ENCODE results near the gene STXBP5. TPM values are rescaled to one million over a fixed set of nuclear protein-coding genes. Genes with fewer than 3 reads are reported as not detected.
"Not testable (repeated sequence)": the region's sequence is repeated elsewhere in the genome, so short reads cannot be mapped to it uniquely, and the experiment has no call there.

STXBP5 gene
- total RNA-seq, 1 experiment from 2014 or later, result 39.3 TPM

DNA sequence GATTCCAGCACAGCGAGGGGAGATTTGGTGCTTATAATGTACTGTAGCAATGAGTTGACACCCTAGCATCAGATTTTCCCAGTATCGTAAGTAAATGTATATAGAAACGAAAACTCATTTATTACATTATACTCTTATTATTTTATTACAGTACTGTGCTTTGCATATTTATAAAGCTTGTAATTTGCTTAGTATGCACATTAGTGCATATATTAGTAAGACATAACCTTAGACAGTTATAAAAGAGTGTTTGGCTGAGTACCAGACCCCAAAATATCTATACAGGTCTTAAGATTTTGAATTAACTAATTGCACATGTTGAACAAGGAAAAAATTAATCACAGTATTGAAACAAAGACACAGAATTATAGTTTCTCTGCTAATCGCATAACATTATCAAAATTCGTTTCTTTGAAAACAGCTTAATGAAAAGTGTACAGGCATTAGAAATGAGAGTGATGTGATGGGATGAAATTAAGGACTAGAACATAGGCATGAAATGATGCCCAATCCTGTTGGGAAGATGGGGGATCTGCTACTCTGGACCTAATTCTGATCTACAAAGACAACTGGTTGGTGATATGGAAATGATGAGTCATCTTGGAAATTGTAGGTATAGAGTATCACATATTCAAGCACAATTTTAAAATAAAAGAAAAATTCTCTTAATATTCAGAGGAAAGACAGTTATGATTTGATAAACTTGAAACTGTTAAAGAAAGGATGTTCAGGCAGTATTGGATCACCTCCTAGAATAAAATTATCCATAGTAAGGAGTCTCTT is 42.8 kb downstream of the STXBP5 start:
- DNase-seq (ENCODE audit: low spot score), result no peak

DNA sequence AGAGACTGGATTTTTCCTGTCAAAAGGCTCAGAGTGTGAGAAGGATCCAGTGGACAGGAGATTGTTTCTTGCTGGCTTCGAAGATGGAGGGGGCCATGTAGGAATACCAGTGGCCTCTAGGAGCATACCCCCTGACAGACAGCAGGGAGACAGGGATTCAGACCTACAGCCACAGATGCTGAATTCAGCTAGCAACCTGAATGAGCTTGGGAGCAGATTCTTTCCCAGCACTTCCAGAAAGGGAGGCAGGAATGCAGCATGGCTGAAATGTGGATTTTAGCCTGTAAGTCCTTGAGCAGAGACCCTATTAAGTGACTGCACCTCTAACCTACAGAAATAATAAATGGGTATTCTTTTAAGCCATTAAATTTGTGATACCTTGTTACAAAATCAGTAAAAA is 44.6 kb downstream of the STXBP5 start:
- no peak for DNase-seq (ENCODE audit: low spot score)

DNA sequence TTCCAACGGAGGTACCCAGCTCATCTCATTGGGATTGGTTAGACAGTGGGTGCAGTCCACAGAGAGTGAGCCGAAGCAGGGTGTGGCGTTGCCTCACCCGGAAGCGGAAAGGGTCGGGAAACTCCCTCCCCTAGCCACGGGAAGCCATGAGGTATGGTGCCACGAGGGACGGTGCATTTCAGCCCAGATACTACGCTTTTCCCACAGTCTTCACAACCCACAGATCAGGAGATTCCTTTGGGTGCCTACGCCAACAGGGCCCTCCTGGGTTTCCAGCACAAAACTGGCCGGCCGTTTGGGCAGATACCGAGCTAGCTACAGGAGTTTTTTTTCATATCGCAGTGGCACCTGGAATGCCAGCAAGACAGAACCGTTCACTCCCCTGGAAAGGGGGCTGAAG is 46.9 kb downstream of the STXBP5 start:
- no peak for DNase-seq (ENCODE audit: low spot score)

DNA sequence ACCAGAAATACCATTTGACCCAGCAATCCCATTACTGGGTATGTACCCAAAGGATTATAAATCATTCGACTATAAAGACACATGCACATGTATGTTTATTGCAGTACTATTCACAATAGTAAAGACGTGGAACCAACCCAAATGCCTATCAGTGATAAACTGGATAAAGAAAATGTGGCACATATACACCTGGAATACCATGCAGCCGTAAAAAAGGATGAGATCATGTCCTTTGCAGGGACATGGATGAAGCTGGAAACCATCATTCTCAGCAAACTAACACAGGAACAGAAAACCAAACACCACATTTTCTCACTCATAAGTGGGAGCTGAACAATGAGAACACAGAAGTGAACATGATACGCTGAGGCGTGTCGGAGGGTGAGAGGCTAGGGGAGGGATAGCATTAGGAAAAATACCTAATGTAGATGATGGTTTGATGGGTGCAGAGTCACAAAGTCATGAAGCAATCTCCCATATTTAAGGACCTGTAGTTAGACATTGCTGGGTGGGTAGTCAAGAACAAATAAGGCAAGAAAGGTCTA is 50.8 kb downstream of the STXBP5 start:
- DNase-seq (ENCODE audit: low spot score), result not testable (repeated sequence)

DNA sequence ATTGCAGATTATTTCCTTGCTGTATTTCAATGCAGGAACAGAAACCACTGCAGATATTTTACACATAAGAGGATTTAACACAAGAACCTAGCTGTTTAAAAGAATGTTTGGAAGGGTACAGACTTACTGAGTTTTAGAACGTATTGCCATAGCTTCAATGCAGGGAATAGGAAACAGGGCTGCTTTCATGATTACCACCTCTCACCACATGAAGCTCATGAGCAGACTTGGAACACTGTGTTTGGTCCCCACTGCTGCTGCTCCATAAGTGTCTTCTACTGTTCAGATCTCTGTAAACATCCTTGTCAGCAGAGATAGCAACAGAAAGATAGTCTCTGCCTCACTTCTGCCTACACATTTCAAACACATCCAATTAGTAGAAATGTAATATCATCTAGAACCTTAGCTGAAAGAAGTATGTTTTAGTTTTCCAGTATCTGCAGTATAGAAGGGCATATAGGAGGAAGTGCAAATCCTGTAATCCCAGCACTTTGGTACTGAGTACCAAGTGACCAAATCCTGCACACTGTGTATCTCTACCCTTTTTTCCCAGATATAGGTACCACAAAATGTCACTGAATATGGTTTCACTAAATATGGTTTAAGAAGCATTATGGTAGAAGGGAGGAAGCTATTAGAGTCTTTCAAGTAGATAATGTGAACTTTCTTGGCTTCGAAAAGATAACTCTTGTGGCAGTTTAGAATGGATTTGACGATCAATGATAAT is 51.9 kb downstream of the STXBP5 start:
- no peak for DNase-seq (ENCODE audit: low spot score)

DNA sequence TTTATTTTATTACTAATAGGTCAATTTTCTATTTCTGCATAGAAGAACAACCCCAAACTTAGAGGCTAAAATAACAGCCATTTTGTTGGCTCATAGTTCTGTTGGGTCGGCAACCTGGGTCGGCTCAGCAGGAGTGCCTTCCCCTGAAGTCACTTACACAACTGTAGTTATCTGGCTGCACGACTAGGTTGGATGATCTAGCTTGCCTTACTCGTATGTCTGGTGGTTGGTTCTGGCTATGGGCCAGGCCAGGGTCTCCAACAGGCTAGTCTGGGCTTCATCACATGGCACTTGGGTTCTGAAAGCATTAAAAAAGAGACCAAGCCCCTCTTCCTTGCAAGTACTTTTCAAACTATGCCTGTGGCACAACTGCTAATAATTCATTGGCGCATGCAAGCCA is 53.5 kb downstream of the STXBP5 start:
- no peak for DNase-seq (ENCODE audit: low spot score)

DNA sequence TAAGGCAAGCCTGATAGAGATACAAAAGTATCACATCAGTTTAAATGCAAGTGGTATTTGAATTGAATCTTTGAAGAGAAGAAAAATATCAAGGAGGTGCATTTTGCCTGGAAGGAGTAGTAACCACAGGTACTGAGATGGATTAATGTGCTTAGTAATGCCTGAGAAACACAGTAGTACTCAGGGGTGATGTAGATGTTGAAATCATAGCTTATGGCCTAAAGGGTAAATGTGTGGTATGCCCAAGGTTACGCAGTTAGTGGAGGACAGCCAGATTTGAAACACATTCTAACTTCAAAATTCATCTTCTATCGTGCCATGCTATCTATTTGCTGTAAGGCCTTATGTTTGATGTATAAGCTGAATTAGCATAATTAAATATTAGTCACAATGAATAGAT is 55.9 kb downstream of the STXBP5 start:
- no peak for DNase-seq (ENCODE audit: low spot score)

DNA sequence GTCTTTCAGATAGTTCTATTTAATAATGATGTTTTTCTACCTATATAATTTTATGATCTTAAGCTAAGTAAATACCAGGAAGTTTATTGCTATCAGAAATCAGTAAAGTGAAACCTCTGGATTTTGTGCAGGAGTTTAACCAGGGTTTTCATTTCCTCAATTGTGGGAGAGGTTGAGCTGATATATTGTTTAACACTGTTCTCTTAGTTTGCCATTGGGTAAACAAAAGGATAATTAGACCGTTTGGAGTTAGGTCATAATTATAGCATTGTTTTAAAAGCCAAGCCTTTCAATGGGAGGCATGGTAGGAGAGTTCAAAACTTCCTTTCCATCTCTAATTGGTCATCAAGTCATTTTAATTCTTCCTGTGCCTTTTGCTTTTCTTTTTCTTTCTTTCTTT is 58.7 kb downstream of the STXBP5 start:
- no peak for DNase-seq (ENCODE audit: low spot score)

DNA sequence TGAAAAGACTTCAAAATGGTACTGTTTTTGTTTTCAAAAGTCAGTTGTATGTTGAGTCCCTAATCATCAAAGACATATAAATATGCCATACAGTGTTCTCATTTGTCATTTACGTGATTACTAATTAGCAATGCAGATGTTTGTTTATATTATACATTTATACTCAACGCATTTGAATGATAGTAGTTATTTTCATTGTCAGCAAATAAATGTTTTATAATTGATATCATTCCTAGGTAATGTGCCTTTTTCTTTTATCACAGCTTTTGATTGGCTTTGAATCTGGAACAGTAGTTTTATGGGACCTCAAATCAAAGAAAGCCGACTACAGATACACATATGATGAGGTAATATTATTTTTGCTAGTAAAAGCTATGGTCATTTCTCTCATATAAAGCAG is 62.6 kb downstream of the STXBP5 start:
- no peak for DNase-seq (ENCODE audit: low spot score)

DNA sequence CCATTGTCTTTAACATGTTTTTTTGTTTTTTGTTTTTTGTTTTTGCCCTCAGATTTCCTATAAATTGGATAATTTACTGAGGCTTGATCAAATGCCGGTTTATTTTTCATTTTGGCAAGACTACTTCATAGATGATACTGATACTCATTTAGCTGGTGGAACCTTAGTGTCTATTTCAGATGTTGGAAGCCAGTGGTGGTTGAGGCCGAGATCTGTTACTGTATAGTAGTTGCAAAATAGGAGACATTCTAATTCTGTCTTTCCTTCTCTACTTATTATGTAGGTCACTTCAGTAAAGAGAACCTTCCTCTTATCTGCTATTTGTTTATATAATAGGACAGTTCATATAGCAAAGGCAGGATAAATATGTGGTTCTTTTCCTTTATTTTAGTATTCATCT is 63.4 kb downstream of the STXBP5 start:
- no peak for DNase-seq (ENCODE audit: low spot score)

DNA sequence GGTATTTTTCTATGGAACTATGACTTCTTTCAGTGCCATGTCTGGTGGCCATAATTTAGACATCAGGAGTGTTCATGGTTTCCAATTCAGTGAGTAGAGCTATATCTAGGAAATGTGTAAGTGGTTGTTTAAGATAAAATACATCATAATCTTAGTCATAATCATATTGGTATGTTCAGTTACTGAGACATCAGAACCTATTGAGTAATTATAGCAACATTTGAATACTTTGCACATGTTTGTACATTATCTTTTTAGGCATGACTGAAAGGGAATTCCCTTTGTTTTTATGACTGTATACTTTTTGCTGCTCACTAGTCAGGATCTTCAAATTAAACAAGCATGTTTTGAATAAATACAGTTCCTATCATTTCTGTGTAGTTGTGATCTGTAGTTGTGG is 64.0 kb downstream of the STXBP5 start:
- no peak for DNase-seq (ENCODE audit: low spot score)

DNA sequence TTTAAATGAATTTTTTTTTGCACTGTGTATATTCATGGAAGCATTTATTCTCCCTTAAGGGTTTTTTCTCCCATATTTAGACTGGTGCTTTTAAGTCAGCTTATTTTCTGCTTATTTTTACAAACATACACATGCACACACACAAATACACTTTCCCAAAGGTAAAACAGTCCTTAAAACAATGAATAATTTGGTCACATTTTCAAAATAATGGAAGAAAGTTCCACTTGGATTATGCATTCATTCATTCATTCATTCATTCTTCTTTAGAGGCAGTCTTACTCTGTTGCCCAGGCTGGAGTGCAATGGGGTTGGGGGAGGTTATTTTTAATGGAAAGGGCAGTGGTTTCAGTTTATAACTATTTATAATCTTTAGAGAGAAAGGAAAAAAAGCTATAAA is 69.8 kb downstream of the STXBP5 start:
- no peak for DNase-seq (ENCODE audit: low spot score)

DNA sequence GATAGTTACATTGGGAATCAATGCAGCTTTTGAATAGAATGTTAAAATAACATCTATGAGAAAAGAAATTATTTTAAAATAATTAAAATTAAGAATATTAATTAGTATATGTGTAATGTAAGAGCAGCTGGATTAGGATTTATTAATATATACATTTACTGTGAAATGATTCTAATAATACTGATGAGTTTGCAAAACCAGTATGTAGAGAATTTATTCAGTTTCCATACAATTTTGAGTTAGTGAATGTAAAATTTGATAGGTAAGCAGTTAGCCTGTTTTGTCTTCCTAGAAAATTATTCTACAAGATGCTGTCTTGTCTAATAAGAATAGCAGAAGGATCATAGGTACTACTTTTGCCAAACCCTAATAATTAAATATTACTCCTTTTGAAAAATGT is 70.6 kb downstream of the STXBP5 start:
- no peak for DNase-seq (ENCODE audit: low spot score)

DNA sequence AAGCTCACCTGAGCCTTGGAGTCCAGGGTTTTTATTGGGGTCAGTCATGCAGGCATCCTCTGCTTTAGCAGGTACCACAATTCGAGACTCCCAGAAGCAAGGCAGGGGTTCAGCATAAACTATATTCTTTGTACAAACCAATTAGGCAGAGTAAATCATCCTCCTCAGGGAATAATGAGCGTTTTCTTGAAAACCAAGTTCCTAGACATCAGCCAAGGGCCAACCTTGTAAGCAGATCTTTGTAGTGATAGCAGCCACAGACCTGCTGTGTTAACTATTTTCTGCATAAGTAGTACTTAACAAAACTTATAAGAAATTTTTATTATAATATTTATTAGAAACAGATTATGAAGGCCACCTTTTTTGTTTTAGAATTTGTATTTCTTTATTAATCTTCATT is 74.7 kb downstream of the STXBP5 start:
- DNase-seq (ENCODE audit: low spot score), result no peak

DNA sequence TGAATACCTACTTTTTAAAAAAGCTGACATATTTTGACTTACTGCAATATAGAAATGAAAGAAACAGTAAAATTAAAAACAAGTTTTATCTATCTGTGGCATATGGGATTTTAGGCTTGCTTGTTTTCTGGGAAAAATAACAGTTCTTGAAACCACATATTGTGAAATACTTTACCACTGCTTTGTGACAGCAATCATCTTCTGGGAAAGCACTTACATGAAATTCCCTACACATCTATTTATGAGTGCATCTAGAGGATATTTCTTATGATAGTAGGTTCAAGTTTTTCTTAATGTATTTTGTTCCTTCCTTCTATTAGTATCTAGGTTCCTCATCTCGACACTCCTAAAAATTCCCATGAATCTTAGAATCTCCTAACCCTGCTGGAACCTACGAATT is 75.2 kb downstream of the STXBP5 start:
- DNase-seq (ENCODE audit: low spot score), result no peak

DNA sequence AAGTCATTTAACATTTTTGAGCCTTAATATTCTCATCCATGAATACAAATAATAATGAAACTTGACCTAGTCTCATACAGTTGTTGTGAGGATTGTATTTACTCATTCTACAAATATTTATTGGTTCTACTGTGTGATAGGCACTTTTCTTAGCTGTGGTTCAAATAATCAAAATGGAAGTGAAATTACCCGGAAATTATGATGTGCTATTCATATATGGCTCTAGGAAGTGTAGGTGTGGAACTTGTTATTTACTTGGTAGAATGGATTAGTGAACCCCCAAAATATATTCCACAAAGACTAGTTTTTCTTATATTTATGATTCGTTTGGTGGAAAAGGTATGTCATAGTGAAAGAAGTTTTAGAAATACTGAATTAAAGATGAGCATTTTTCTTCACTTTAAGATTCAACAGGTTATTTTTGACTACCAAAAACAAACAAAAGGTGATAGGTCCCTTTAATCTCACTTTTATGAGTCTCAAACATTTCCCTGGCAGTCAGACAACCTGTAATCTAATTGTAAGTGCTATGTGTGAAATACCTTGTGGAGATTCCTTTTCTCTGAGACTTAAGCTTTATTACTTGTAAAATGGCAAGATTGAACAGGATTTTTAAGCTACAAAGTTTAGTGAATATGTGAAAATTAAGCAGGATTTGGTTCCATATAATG is 77.8 kb downstream of the STXBP5 start:
- DNase-seq (ENCODE audit: low spot score), result no peak

DNA sequence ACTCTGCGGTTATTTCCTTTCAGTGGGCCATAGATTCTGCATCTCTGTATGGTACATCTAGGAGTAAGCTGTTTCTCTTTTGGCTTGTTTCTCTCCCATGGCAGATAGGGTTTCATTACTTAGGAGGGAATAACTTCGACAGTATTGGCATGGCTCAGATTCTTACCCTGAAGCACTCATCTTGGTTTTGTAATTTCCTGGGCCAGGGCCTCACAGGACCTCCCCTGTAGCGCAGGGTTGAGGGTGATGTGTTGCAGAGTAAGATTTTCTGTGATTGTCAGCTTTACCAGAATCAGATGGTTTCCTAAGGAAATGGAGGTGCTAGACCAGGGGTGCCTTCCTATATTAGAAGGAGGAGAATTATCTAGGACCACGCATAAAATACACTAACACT is 78.3 kb downstream of the STXBP5 start:
- no peak for DNase-seq (ENCODE audit: low spot score)

DNA sequence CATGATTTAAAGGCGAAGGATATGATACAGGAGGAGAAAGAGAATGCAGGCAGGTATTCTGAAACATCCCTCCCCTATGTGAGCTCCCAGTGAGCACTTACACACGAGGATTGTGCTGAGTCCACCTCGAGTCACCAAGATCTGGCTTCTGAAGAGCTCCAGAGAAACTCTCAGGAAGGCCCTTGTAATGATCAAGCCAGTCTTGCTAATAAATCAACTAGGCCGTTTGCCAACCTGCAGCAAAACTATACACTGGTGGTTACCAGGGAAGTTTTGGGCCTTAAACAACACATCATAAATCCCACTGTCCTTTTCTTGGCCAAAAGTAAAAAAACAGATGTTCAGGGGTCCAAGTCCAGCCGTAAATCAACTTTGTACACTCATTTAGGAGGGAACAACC is 79.2 kb downstream of the STXBP5 start:
- no peak for DNase-seq (ENCODE audit: low spot score)

DNA sequence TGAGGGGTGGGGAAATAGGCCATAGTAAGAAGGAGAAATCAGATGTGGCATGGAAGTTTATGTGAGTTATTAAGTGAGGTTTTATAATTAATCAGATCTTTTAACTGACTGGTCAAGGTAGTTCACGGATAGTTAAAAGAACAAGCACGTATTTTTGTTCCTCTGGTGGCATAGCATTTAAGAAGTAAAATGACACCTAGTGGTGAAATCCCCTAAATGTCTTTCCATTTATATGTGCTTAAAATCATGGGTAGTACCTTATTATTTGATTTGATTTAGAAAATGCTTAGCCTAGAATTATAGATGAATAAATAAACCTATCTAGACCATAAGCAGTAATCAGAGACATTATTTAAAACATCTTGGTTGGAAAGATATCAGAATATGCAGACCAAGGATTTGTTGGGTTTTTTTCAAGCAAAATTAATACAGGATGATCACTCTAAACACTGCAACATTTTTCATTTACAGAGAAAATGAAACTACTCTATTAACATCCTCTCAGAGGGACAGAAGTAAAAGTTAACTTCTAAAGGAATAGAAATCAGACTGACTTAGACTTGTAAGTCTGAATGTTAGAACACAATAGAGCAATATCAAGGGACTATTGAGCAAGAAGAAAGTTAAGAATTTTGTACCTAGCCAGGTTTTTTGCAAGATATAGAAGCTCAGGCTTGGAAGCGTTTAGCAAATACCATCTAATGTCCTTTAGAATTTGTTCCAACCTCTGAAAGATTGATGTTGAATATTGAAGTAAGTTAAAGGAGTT is 81.1 kb downstream of the STXBP5 start:
- DNase-seq (ENCODE audit: low spot score), result peak; percentile 42

DNA sequence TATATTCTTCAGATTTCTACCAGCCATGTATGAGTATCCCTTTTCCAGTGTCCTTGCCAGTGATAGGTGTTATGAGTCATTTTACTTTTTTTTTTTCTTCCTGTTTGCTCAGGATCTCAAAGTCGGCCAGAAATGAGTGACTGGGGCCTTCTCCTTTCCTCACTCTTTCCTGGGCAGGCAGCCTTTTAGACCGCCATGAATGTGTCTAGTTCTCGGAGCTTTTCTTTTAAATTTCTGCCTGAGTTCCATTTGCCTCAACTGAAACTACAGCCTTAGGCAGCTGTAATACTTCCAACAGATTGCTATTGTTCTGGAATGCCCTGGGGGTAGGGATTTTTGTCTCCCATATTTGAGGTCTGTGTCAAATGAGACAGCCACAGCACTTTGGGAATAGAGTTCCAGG is 83.7 kb downstream of the STXBP5 start:
- peak; percentile 55 for DNase-seq (ENCODE audit: low spot score)

DNA sequence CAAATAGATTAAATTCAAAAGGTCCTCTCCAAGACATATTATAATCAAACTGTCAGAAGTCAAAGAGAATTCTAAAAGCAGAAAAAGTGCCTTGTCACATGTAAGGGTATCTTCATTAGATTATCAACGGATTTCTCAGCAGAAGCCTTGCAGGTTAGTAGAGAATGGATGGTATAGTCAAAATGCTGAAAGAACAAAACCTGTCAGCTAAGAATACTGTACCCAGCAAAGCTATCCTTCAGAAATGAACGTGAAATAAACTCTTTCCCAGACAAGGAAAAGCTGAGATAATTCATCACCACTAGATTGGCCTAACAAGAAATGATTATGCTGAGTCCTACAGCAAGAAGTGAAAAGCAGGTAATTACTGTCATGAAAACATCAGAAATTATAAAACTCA is 92.9 kb downstream of the STXBP5 start:
- DNase-seq (ENCODE audit: low spot score), result no peak
